ENCODE measurements around the gene INO80E.

INO80E gene

GRCh38 chr16:29993903-29994599, 2.0 kb upstream of the INO80E start:
- Histone ChIP-seq H4K20me1 (ENCODE audit: insufficient read depth, low read length, poor library complexity, severe bottlenecking) (peaks cover 11% of the 10 kb centered on the region), H2AFZ (ENCODE audit: low read length) (no peak overlapping the region), H3K4me3 (ENCODE audit: low read length, poor library complexity, severe bottlenecking) (peak overlapping the region; percentile 97), H3K9me2 (replicated peaks; ENCODE audit: low read depth, low read length) (no peaks in the 10 kb centered on the region), H3K9me3 (ENCODE audit: insufficient read depth, low read depth, low read length) (no peaks in the 10 kb centered on the region), H3K9ac (ENCODE audit: low read depth, low read length, poor library complexity, severe bottlenecking) (peak overlapping the region; percentile 98), H3K79me2 (ENCODE audit: insufficient read depth, low read length) (peaks cover 36% of the 10 kb centered on the region), H3K4me2 (ENCODE audit: low read depth, low read length, poor library complexity, severe bottlenecking) (peak overlapping the region; percentile 84), H3K27me3 (ENCODE audit: insufficient read depth, low read length, poor library complexity, severe bottlenecking) (no peaks in the 10 kb centered on the region), H3K36me3 (ENCODE audit: insufficient read depth, low read length) (peaks cover 31% of the 10 kb centered on the region; the same call in 1 of the 2 replicates), H3F3A (ENCODE audit: low read depth) (0 out of 2 replicates have a peak, but pooled peaks cover 3% of the 10 kb centered on the region), H3K4me1 (ENCODE audit: insufficient read depth, low read length, poor library complexity, severe bottlenecking) (peaks cover 19% of the 10 kb centered on the region)
- TF ChIP-seq EZH2phosphoT487 (IDR thresholded peaks at IDR 0.05; ENCODE audit: borderline replicate concordance) (no peak), CTCF (conservative IDR thresholded peaks at IDR 0.05; ENCODE audit: low read length) (no peak)

GRCh38 chr16:29994600-29995323, 1.3 kb upstream of the INO80E start:
- peak overlapping the region; percentile 98 for H3K9ac ChIP-seq (ENCODE audit: low read depth, low read length, poor library complexity, severe bottlenecking)
- TF ChIP-seq CTCF (conservative IDR thresholded peaks at IDR 0.05; ENCODE audit: low read length): no peak
- TF ChIP-seq EZH2phosphoT487 (IDR thresholded peaks at IDR 0.05; ENCODE audit: borderline replicate concordance): no peak
- peak overlapping the region; percentile 84 for H3K4me2 ChIP-seq (ENCODE audit: low read depth, low read length, poor library complexity, severe bottlenecking)
- H3K36me3 ChIP-seq (ENCODE audit: insufficient read depth, low read length): peaks cover 25% of the 10 kb centered on the region; the same call in 1 of the 2 replicates
- H3K4me3 ChIP-seq (ENCODE audit: low read length, poor library complexity, severe bottlenecking): peak overlapping the region; percentile 97
- no peaks in the 10 kb centered on the region for H3K9me3 ChIP-seq (ENCODE audit: insufficient read depth, low read depth, low read length)
- peak overlapping the region; percentile 97 for H2AFZ ChIP-seq (ENCODE audit: low read length)
- no peaks in the 10 kb centered on the region for H3K27me3 ChIP-seq (ENCODE audit: insufficient read depth, low read length, poor library complexity, severe bottlenecking)
- 0 out of 2 replicates have a peak, but pooled peaks cover 2% of the 10 kb centered on the region for H3F3A ChIP-seq (ENCODE audit: low read depth)
- peaks cover 19% of the 10 kb centered on the region for H3K4me1 ChIP-seq (ENCODE audit: insufficient read depth, low read length, poor library complexity, severe bottlenecking)
- peaks cover 36% of the 10 kb centered on the region for H3K79me2 ChIP-seq (ENCODE audit: insufficient read depth, low read length)
- no peaks in the 10 kb centered on the region for H3K9me2 ChIP-seq (replicated peaks; ENCODE audit: low read depth, low read length)
- peaks cover 11% of the 10 kb centered on the region for H4K20me1 ChIP-seq (ENCODE audit: insufficient read depth, low read length, poor library complexity, severe bottlenecking)

DNA sequence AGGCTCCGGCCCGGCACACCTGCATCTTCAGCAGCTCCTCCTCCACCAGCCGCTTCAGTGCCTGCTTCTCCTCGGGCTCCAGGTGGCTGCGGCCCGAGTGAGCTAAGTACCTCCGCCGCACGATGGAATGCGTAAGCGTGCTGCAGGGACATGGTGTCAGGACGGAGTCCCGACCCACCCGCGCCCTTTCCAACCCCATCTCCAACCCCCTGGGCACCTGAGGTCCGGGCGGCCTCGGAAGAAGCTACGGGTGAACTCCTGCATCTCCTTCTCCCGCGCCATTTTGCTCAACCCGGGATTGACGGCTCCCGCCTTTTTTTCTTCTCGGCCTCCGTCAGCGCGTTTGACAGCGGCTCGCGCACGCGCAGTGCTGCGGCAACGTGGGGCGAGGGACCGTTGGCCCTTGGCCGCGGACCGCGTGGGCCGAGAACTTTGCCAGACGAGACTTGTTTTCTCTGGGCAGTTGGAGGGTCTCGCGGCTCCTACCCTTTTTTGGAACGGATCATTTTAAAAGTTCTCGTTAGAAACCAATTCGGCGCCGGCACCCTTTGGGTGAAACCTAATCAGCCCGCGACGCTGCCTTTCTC, 624 bp upstream of the INO80E start, which contains the start of gene HIRIP3:
Gene HIRIP3 (minus strand): TSS at position 294 of the 587 bp plus-strand sequence. CDS start 12 bp downstream, at position 282.
- no peaks in the 10 kb centered on the region for H3F3A ChIP-seq (ENCODE audit: low read depth)
- peak within 1 kb of the TSS; percentile 98 for H3K9ac ChIP-seq (ENCODE audit: low read depth, low read length, poor library complexity, severe bottlenecking)
- no peaks in the 10 kb centered on the region for H3K9me2 ChIP-seq (replicated peaks; ENCODE audit: low read depth, low read length)
- H3K4me2 ChIP-seq (ENCODE audit: low read depth, low read length, poor library complexity, severe bottlenecking): peak within 1 kb of the TSS; percentile 84
- peaks cover 19% of the 10 kb centered on the region for H3K4me1 ChIP-seq (ENCODE audit: insufficient read depth, low read length, poor library complexity, severe bottlenecking)
- peaks cover 11% of the 10 kb centered on the region for H4K20me1 ChIP-seq (ENCODE audit: insufficient read depth, low read length, poor library complexity, severe bottlenecking)
- H2AFZ ChIP-seq (ENCODE audit: low read length): peak within 1 kb of the TSS; percentile 97
- peak within 1 kb of the TSS; percentile 97 for H3K4me3 ChIP-seq (ENCODE audit: low read length, poor library complexity, severe bottlenecking)
- H3K9me3 ChIP-seq (ENCODE audit: insufficient read depth, low read depth, low read length): no peaks in the 10 kb centered on the region
- TF ChIP-seq EZH2phosphoT487 (IDR thresholded peaks at IDR 0.05; ENCODE audit: borderline replicate concordance) (no peak), CTCF (conservative IDR thresholded peaks at IDR 0.05; ENCODE audit: low read length) (no peak)
- peaks cover 18% of the 10 kb centered on the region; the same call in 1 of the 2 replicates for H3K36me3 ChIP-seq (ENCODE audit: insufficient read depth, low read length)
- H3K27me3 ChIP-seq (ENCODE audit: insufficient read depth, low read length, poor library complexity, severe bottlenecking): no peaks in the 10 kb centered on the region
- H3K79me2 ChIP-seq (ENCODE audit: insufficient read depth, low read length): peaks cover 36% of the 10 kb centered on the region

Data from Loucy (cell line).